Neuron (in vitro differentiated cells): ENCODE results near the gene RHBDF2.

Source experiments
- H2AFZ ChIP-seq: one replicate; pipeline ENCODE4 v1.6.1; 2013; ENCODE audit warnings: low read depth, mild to moderate bottlenecking, inconsistent platforms, low read length, moderate library complexity
- H3K27me3 ChIP-seq: one replicate; pipeline ENCODE4 v1.6.1; 2013; ENCODE audit warnings: low read length; ENCODE audit not compliant: insufficient read depth
- H3K36me3 ChIP-seq: one replicate; pipeline ENCODE4 v1.6.1; 2013; ENCODE audit warnings: low read length; ENCODE audit not compliant: insufficient read depth
- H3K4me1 ChIP-seq: one replicate; pipeline ENCODE4 v1.6.1; 2013; ENCODE audit warnings: low read length; ENCODE audit not compliant: insufficient read depth
- H3K4me3 ChIP-seq: 2 replicates; pipeline ENCODE4 v1.5.1; 2013; ENCODE audit warnings: mild to moderate bottlenecking, low read length, moderate library complexity
- H3K9me3 ChIP-seq: one replicate; pipeline ENCODE4 v1.6.1; 2013; ENCODE audit warnings: low read length

The RHBDF2 gene

GRCh38 chr17:76442341-76443338 is 58.6 kb downstream of the RHBDF2 start:
- peaks cover 2% of the 10 kb centered on the region for H3K36me3 ChIP-seq
- no peak overlapping the region for H3K4me3 ChIP-seq
- no peaks in the 10 kb centered on the region for H3K27me3 ChIP-seq
- no peak overlapping the region for H2AFZ ChIP-seq
- no peaks in the 10 kb centered on the region for H3K9me3 ChIP-seq
- H3K4me1 ChIP-seq, result peaks cover 49% of the 10 kb centered on the region

DNA sequence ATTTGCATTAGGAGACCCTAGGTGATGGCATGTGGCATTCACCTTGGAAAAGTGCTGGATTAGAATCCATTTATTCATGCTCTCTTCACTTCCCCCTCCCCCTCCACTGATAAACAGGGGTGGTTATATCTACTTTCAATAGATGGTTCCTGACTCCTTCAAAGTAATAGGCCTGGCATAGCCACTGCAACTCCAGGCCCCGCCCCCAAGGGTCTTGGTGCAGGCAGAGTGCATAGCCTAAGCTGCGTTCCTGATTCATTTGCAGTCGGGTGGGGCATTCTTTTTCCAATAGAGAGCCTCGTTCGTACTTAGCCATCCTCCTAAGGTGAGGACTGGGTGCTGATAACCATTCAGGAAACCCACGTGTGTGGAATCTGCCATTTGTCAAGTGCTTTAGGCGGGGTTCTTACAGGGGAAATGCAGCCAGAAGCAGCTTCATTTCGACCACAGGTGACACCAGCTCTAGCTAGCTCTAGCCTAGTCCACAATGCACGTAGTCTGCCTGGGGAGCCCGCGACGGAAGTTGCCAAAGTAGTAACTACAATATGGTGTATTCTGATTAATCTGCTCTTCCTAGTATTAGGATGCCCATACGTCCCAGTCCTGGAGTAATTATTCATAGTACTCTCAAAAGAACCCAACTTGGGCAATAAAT is 59.4 kb downstream of the RHBDF2 start:
- H3K4me1 ChIP-seq, result peaks cover 42% of the 10 kb centered on the region
- peaks cover 2% of the 10 kb centered on the region for H3K36me3 ChIP-seq
- H2AFZ ChIP-seq, result no peak overlapping the region
- no peaks in the 10 kb centered on the region for H3K27me3 ChIP-seq
- H3K9me3 ChIP-seq, result no peaks in the 10 kb centered on the region
- H3K4me3 ChIP-seq, result no peak overlapping the region

GRCh38 chr17:76440751-76441362 is 60.4 kb downstream of the RHBDF2 start:
- H2AFZ ChIP-seq, result no peak overlapping the region
- no peaks in the 10 kb centered on the region for H3K27me3 ChIP-seq
- H3K4me1 ChIP-seq, result peaks cover 32% of the 10 kb centered on the region
- peaks cover 2% of the 10 kb centered on the region for H3K36me3 ChIP-seq
- H3K4me3 ChIP-seq, result no peak overlapping the region
- H3K9me3 ChIP-seq, result no peaks in the 10 kb centered on the region

- H3K36me3 ChIP-seq, result peaks cover 3% of the 10 kb centered on the region
- H3K4me1 ChIP-seq, result peaks cover 18% of the 10 kb centered on the region
- no peak overlapping the region for H2AFZ ChIP-seq
- no peaks in the 10 kb centered on the region for H3K27me3 ChIP-seq
- H3K9me3 ChIP-seq, result peaks cover 3% of the 10 kb centered on the region
- H3K4me3 ChIP-seq, result no peak overlapping the region
Measured at GRCh38 chr17:76439314-76439928, 61.8 kb downstream of the RHBDF2 start.

DNA sequence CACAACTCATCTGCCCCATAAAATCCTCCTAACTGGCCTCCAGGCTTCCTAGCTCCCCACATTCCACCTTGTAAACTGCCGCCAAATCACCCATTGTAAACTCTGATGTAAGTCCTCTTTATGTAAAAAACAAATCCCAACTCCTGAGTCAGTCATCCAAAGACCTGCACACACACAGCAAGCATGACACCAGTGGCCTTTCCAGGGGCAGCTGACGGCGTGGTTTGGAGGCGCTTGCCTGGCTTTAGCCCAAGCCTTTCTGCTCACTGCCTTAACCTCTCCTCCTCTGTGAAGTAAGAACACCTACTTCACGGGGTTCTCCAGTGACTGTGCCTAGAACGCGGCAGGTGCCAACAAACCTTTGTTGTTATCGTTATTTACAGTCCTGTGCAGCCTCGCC is 62.3 kb downstream of the RHBDF2 start:
- H3K4me1 ChIP-seq, result peaks cover 14% of the 10 kb centered on the region
- peaks cover 7% of the 10 kb centered on the region for H3K9me3 ChIP-seq
- no peak overlapping the region for H2AFZ ChIP-seq
- H3K27me3 ChIP-seq, result no peaks in the 10 kb centered on the region
- H3K4me3 ChIP-seq, result no peak overlapping the region
- H3K36me3 ChIP-seq, result peaks cover 8% of the 10 kb centered on the region

DNA sequence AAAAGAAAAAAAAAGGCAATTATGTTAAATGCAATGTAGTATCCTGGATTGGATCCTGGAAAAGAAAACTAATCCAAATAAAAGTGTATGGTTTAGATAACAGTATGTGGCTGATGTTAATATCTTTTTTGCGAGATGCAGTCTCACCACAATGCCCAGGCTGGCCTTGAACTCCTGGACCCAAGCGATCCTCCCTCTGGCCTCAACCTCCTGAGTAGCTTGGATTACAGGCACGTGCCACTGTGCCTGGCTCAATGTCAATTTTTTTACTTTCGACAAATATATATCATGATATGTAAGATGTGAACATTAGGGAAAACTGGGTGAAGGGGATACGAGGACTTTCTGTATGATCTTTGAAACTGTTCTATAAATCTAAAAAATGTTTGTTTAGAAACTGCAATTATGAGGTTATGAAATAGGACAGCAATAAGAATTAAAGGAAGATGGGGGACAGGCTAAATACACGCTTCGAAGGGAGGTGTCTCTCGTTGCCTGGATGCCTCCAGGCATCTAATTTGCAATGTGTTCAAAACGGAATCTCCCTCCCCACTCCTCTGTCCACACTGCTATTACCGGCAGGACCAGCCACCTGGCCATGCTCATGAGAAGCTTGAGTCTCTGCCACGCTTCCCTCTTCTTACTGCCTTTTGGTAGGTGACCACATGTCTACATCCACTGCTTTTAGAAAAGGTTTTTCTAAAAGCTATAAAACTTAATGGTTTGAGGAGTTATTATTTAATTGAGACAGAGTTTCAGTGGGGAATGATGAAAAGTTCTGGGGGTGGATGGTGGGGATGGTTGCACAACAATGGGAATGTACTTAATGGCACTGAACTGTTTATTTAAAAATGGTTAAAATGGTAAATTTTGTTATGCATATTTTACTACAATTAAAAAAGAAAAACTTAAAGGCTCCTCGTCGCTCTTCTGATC is 63.5 kb downstream of the RHBDF2 start:
- H3K4me3 ChIP-seq, result no peak overlapping the region
- peaks cover 8% of the 10 kb centered on the region for H3K36me3 ChIP-seq
- H3K4me1 ChIP-seq, result peaks cover 14% of the 10 kb centered on the region
- no peak overlapping the region for H2AFZ ChIP-seq
- H3K9me3 ChIP-seq, result peaks cover 7% of the 10 kb centered on the region
- H3K27me3 ChIP-seq, result no peaks in the 10 kb centered on the region

DNA sequence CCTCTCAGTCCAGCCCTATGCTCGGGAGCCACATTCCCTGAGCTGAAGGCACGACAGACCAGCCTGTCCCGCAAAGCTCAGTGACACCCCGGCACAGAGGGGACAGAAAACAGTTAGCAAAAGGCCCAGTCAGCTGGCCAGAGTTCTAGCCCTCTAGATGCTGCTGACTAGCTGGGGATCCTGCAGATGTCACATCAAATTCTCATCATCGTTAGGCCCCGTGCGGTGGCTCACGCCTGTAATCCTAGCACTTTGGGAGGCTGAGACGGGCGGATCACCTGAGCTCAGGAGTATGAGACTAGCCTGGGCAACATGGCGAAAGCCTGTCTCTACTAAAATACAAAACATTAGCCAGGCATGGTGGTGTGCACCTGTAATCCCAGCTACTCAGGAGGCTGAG is 65.5 kb downstream of the RHBDF2 start:
- Histone ChIP-seq H3K4me1 (peaks cover under 1% of the 10 kb centered on the region), H3K9me3 (peaks cover 7% of the 10 kb centered on the region), H3K4me3 (no peak overlapping the region), H2AFZ (no peak overlapping the region), H3K36me3 (peaks cover 8% of the 10 kb centered on the region), H3K27me3 (no peaks in the 10 kb centered on the region)

DNA sequence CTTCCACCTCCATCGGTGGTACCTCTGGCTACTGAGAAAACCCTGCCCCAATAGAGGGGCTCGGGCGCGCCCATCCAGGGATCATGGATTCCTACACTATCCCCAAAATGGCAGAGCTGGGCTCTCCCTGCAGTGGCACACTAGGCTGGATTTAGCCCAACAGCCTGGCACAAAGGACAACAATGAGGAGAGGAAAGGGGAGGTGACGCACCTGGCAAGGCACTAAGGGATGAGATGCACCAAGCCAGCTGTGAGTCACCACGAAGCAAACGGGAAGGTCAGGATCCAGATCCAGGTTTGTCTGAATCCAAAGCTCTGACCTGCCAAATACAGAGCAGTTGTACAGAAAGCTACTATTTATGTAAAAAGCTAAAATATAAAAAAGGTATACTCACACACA is 66.4 kb downstream of the RHBDF2 start:
- peaks cover 7% of the 10 kb centered on the region for H3K9me3 ChIP-seq

DNA sequence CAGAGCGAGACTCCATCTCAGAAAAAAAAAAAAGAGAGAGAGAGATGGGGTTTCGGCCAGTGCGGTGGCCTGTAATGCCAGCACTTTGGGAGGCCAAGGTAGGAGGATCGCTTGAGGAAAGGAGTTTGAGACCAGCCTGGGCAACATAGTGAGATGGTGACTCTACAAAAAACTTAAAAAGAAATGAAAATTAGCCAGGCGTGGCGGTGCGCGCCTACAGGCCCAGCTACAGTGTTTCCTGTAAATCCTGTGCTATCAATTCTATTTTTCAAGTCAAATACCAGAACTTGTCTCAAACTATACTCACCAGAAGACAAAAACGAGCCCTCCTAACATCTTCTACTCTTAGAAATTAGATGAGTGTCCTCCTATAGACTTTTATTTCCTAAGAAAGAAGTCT is 67.5 kb downstream of the RHBDF2 start:
- H3K4me3 ChIP-seq, result no peak overlapping the region
- H3K36me3 ChIP-seq, result peaks cover 6% of the 10 kb centered on the region
- H3K27me3 ChIP-seq, result no peaks in the 10 kb centered on the region
- no peaks in the 10 kb centered on the region for H3K4me1 ChIP-seq
- no peak overlapping the region for H2AFZ ChIP-seq
- peaks cover 7% of the 10 kb centered on the region for H3K9me3 ChIP-seq

More for the DNA sequence above, 66.4 kb downstream of the RHBDF2 start:
- Histone ChIP-seq H3K4me3 (no peak overlapping the region), H3K4me1 (no peaks in the 10 kb centered on the region), H3K27me3 (no peaks in the 10 kb centered on the region), H3K36me3 (peaks cover 8% of the 10 kb centered on the region), H2AFZ (no peak overlapping the region)

DNA sequence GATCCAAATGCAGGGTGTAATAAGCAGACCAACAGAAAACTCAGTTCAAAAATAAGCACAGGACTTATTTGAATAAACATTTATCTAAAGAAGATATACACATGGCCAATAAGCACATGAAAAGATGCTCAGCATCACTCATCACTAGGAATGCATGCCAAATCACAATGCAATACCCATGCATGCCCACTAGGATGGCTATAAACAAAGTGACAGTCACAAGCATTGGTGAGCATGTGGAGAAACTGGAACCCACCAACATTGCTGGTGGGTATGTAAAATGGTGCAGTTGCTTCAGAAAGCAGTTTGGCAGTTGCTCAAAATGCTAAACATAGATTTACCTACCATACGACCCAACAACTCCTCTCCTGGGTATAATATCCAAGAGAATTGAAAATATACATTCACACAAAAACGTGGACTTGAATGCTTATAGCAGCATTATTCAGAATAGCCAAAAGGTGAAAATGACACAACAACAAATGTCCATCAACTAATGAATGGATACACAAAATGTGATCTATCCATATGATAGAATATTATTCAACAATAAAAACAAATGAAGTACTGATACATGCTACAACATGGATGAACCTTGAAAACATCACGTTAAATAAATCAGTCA is 68.4 kb downstream of the RHBDF2 start:
- Histone ChIP-seq H3K36me3 (peaks cover 6% of the 10 kb centered on the region), H3K4me1 (no peaks in the 10 kb centered on the region), H2AFZ (no peak overlapping the region), H3K9me3 (peaks cover 7% of the 10 kb centered on the region), H3K4me3 (no peak overlapping the region), H3K27me3 (no peaks in the 10 kb centered on the region)

DNA sequence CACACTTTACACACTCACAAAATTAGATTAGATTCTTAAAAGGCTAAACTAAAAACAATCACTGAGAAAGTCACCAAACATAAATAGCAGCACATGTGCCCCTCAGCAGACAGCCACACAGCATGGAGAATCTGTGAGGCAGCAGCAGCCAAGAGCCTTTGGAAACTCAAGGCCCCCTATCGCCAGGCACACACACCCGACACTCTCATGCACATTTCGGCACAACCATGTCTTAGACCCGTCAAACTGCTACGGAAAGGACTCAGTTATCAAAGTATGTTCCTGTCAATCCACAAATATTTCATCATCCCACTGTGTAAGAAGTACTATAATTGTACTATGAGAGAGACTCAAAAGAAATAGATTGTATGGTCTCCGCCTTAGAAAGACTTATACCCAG is 69.2 kb downstream of the RHBDF2 start:
- H3K9me3 ChIP-seq, result peaks cover 7% of the 10 kb centered on the region
- H2AFZ ChIP-seq, result no peak overlapping the region
- no peaks in the 10 kb centered on the region for H3K27me3 ChIP-seq
- H3K36me3 ChIP-seq, result peaks cover 6% of the 10 kb centered on the region
- peaks cover 4% of the 10 kb centered on the region for H3K4me1 ChIP-seq
- H3K4me3 ChIP-seq, result no peak overlapping the region

- Histone ChIP-seq H3K27me3 (no peaks in the 10 kb centered on the region), H2AFZ (no peak overlapping the region), H3K9me3 (peaks cover 7% of the 10 kb centered on the region), H3K4me3 (no peak overlapping the region), H3K4me1 (peaks cover 4% of the 10 kb centered on the region), H3K36me3 (peaks cover 6% of the 10 kb centered on the region)
Measured at GRCh38 chr17:76431509-76431908, 69.7 kb downstream of the RHBDF2 start.
